Activated T-cell treated with anti-CD3 and anti-CD28 coated beads for 1 hour (primary cell): ENCODE results near the gene TTLL9.
A peak's percentile ranks its signal among the peaks of the same experiment; 100 is the strongest.
"Not testable (repeated sequence)": the region's sequence is repeated elsewhere in the genome, so short reads cannot be mapped to it uniquely, and the experiment has no call there.

Experiments used
- DNase-seq: peaks from one replicate; pipeline ENCODE4 v3.0.0-alpha.2; 2020; ENCODE audit warnings: low read depth

The TTLL9 gene, protein sequence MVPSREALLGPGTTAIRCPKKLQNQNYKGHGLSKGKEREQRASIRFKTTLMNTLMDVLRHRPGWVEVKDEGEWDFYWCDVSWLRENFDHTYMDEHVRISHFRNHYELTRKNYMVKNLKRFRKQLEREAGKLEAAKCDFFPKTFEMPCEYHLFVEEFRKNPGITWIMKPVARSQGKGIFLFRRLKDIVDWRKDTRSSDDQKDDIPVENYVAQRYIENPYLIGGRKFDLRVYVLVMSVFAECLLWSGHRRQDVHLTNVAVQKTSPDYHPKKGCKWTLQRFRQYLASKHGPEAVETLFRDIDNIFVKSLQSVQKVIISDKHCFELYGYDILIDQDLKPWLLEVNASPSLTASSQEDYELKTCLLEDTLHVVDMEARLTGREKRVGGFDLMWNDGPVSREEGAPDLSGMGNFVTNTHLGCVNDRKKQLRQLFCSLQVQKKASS

DNA sequence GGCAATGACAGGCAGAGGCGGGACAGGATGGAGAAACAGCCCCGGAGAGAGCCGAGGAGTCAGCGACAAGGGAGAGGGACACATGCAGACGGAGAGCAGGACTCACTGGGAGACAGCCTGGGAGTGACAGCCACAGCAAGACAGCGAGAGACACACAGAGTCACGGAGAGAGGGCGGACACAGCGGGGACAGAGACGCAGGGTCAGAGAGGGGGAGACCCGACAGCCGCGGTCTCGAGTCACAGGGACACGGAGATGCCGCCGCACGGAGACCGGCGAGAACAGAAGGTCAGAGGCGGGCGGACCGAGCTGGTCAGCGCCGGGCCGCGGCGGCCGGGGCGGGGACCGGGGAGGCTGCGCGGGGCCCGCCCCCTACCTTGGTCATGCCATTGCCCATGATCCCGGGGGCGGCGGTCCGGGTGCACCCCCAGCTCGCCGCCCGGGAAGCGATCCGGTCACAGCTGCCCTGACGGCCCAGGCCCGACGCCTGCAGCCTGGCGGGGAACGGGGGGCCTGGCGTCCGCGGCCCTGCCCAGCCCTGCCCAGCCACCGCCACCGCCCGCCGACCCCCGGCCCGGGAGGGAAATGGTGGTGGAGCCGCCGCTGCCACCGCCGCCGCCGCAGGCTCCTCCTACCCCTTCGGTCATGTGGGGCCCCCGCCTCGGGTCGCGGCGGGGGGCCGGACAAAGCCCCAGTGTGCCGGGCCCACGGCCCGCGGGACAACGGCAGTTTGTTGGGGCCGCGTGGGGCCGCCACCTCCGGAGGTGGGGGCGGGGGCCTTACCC lies at the start of gene TTLL9, which contains the start of gene DUSP15:
Gene TTLL9 (plus strand): TSS at position 693 of the 784 bp plus-strand sequence. CDS start 493 bp downstream, outside the sequence.
Gene DUSP15 (minus strand): TSS at position 586 of the 784 bp plus-strand sequence. CDS start 190 bp downstream, at position 396.
- no peak for DNase-seq

DNA sequence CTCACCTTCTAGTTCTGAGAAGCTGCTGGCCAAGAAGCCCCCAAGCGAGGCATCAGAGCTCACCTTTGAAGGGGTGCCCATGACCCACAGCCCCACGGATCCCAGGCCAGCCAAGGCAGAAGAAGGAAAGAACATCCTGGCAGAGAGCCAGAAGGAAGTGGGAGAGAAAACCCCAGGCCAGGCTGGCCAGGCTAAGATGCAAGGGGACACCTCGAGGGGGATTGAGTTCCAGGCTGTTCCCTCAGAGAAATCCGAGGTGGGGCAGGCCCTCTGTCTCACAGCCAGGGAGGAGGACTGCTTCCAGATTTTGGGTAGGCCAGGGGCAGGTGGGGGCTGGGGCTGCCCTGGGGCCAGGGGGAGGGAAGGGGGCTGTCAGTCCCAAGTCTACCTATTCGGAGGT lies 49.0 kb upstream of the TTLL9 start:
- no peak for DNase-seq

DNA sequence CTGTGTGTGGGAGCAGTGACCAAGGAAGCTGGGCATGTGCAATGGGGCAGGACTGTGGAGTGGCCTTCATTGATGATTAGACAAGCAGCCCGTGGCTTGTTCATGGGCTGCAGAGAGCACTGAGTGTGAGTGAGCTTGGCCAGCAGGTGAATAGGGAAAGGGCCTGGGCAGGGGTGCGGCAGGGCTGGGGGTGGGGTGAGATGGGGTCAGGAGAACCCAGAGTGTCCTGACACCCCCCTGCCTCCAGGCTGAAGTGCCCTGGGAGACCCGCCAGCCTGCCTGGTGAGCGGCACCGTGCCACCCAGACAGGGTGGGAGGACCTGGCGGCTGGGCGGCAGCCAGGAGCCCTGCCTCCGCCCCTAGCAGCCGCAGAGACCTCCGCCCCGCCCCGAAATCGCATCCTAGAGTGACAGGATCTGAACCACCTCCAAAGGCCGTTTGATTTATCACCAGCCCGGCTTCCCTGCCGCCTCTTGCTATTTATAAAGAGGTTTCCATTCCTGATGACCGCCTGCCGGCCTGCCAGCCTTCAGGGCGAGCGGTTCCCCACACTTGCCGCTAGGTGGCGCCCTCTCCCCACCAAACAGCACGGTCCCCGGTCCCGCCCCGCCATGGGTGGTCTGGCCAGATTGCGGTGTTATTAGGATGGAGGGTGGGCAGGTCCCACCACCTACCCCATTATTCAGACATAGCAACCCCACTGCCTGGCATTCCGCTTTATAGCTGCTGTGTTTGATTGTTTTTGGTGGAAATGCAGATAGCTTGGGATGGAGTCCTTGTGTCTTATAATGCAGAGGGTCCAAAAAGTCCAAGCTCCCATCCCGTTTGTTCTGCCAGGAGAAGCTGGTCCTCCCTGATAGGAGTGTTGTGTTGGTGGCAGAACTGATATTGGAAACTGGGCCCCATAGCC lies 47.8 kb upstream of the TTLL9 start:
- DNase-seq, result peak; percentile 84

DNA sequence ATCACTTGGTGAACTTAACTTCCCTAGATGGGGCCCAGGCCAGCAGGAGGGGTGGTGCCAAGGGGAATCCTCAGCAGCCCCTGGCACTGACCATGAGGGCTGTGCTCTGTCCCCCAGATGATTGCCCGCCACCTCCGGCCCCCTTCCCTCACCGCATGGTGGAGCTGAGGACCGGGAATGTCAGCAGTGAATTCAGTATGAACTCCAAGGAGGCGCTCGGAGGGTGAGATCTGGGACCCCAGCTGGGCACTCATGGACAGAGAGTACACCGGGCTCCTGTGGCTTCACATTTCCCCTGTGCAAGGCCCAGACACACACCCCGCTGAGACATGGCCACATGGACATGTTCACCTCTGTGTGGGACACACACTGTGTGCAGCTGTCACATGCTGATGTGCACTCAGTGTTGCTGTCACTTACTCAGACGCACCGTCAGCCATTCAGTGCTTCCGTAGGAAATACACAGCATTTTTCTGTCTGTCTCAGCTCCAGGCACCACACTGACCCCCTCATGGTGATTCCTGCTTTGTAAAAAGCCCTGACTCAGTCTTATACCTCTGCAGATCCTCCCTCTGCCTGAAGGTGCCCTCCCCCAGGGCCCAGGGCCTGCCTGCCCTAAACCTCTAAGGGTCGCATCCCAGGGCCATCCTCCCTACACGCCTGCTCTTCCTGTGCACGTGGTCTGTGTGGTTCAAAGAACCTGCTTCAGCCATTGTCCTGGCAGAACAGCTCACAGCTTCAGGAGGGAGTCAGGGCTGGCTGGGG lies 46.9 kb upstream of the TTLL9 start:
- no peak for DNase-seq

DNA sequence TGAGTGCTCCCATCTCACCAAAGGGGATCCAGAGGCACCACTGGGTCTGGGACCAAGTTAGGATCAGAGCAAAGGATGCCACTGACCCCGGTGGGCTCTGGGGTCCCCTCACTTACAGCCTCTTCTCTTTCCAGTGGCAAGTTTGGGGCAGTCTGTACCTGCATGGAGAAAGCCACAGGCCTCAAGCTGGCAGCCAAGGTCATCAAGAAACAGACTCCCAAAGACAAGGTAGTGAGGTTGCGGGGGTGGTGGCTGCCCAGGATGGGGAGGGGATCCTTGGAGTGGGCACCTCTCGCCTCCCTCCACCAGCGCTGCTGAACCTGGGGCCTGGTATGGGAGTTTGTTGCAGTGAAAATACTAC lies 46.3 kb upstream of the TTLL9 start:
- DNase-seq, result no peak

DNA sequence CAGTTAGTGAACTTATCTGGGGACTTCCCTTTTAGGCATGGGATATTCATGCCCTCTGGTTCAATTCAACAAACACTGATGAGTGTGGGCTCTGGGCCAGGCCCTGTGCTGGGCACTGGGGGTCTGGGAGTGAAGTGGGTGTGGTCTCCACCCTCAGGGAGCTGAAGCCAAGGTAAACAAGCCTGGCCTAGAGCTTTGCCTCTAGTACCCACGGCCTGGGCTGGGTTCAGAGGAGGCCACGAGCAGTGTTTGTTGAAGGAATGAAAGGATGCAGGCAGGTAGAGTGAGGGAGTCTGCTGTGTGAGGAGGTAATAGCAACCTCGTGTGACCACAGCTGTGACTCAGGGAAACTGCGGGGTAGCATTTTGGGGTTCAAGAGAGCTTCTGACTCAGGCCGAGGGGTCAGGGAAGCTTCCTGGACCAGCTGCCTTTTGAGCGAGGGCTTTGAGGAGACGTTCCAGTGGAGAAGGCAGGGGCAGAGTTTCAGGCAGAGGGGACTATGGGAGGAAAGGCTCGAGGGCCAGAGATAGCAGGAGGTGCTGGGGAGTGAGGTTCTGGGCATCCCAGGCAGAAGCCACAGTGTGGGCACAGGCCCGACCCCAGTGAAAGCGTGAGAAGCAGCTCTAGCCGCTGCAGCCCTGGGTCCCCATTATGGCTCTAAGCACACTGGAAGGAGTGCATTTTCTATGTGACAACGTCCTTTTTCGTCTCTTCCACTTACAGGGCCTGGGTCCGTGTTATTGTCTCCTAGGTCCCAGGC lies 45.7 kb upstream of the TTLL9 start:
- no peak for DNase-seq

DNA sequence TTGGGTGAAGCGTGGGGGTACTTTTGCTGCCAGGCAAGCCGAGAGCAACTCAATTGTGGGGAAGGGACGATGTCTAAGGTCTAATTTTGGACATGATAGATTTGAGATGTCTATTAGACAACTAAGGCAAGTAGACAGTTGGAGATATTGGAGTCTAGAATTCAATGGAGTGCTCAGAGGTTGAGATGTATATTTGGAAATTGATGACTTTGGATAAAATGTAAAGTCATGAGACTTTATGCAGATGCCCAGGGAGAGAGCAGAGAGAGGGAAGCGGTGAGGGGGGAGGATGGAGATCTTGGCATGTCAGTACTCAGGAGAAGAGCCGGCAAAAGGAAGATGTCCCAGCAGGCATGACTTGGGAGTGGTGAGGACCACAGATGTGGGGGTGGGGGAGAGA lies 44.4 kb upstream of the TTLL9 start:
- DNase-seq, result no peak

DNA sequence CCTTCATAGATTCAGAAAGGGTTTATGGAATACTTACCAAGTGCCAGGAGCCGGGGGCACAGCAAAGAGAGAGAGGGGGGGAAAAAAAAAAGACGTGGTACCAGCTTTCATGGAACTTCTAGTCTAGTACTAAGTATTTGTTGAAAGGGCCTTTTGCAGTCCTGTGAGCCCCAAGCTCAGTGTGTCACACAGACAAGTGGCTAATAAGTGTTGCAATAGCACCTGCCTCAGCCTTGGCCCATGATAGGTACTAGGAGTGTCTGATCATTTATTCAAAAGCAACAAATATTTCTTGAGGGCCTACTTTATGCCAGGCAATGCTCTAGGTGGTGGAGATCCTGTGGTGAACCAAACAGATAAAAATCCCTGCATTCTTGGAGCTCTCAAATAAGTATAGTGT lies 43.4 kb upstream of the TTLL9 start:
- no peak for DNase-seq

DNA sequence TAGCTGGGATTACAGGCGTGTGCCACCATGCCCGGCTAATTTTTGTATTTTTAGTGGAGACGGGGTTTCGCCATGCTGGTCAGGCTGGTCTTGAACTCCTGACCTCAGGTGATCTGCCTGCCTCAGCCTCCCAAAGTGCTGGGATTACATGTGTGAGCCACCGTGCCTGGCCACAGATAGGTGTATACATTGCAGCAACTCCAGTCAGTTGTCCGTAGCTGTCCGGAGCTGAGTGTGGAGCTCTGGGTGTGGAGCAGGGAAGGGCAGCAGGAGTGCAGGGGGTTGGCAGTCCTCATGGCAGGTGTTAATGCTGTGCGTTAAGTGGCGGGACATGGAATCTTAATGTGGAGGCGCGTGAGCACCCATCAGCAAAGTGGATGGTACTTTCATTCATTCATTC lies 42.4 kb upstream of the TTLL9 start:
- not testable (repeated sequence) for DNase-seq

DNA sequence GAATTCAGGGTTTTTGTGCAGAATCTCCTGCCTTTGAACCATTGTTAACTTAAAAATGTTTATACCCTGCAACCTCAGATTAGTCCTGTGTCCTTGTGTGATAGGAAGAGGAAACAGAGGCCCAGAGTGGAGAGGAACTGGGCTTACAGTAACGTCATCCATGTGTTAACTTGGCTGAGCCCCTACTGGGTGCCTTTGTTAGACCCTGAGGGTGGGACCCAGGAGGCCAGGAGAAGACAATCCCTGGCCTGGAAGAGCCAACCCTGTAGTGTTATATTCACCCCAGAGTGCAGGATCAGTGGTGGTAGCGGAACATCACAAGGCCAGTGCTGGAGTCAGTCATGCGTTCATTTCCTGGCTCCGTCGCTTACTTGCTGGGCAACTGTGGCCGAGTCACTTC lies 40.7 kb upstream of the TTLL9 start:
- no peak for DNase-seq

DNA sequence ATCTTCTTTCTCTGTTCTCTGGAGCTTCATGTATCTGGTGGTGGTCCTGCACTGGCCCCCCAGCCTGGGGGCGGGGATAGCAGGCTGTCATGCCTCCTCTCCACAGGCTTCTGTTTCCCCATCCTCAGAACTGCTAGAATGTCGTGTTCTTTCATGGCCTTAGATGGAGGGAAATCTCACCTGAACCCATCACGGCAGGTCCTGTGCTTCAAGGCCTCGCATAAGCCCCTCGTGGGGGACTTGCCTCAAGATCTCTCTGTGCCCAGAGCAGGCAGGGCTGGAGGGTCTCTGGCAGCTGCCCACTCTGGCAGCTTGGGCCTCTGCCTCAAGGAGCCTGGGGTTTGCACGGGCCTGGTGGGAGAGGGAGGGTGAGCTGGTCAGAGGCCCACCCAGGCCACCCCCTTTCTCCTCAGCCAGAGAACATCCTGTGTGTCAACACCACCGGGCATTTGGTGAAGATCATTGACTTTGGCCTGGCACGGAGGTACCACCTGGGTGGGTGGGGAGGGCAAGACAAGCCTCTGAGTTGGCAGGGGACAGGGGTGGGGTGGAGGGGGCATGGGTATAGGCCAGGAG lies 39.9 kb upstream of the TTLL9 start:
- no peak for DNase-seq

DNA sequence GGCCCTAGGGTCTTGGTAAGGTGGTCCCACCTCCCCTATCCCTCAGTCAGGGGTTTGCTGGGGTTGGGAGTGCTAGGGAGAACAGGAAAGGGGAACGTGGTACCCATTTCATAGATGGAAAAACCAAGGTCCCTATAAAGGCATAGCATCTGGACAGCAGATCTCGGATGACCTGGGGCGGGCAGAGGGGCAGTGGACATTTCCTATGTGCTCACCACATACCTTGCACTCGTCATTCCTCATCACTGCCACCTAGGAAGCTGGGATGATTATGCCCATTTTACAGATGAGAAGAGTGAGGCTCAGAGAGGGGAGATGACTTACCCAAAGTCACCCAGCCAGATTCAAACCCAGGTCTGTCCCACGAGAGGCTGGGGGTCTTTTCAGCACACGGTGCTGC lies 39.2 kb upstream of the TTLL9 start:
- DNase-seq, result no peak

DNA sequence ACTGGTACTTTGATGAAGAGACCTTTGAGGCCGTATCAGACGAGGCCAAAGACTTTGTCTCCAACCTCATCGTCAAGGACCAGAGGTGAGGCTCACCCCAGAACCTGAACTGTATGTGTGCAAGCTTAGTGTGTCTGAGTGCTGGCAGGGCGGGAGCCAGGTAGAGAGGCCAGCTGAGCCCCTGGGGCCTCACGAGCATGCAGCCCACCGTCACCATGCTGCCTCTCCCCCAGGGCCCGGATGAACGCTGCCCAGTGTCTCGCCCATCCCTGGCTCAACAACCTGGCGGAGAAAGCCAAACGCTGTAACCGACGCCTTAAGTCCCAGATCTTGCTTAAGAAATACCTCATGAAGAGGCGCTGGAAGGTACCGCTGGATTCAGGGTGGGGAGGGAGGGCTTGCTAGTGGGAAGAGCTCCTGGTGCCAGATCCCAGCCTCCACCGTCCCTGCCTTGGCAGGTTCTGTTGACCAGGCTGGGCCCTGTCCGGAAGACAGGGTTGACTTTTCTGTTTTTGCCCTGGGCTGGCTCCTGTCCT lies 38.6 kb upstream of the TTLL9 start:
- no peak for DNase-seq

DNA sequence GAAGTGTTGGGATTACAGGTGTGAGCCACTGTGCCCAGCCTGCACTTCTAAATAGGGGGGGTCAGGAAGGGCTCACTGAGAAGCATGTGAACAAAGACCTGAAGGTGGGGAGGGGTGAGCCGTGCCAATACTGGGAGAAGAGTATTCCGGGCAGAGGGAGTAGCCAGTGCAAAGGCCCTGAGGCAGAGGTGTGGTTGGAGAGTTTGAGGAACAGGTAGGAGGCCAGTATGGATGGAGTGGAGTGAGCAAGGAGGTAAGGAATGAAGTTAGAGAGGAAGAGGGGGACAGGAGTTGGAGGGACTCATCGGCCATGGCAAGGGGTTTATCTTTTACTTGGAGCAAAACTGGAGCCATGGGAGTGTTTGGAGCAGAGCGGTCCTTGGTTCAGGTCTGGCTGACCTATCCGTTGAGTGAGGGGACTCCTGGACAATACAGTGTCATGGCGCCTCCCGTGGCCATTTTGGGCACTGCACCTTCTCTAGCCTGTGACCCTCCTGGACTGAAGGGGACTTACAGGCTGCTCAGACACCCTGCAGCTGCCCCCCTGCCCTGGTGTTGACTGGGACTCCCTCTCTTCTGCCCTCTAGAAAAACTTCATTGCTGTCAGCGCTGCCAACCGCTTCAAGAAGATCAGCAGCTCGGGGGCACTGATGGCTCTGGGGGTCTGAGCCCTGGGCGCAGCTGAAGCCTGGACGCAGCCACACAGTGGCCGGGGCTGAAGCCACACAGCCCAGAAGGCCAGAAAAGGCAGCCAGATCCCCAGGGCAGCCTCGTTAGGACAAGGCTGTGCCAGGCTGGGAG lies 37.1 kb upstream of the TTLL9 start:
- peak; percentile 38 for DNase-seq

DNA sequence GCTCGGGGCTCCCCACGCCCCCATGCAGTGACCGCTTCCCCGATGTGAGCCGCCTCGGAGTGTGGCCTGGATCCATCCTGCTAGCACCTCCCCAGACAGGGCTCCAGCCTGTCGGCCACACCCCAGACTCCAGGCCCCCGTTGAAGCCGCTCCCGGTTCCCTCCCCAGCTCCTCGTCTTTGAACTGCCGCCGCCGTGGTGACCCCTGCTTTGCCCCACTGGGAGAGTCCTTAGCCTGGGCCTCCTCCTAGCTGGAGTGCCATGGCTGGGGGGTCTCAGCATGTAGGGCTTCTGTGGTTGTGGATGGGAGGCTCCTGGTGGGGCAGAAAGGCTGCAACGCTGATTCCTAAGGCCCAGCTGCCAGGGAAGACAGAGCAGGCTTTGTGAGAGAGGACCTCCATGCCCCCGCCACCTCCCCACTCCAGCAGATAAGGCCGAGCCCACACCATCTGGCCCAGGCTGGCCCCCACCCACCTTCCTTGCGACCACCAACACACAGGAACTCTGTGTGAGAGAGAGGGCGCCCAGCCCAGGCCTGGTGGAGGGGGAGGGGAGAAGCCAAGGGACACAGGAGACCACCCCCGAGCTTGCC lies 36.4 kb upstream of the TTLL9 start:
- no peak for DNase-seq

DNA sequence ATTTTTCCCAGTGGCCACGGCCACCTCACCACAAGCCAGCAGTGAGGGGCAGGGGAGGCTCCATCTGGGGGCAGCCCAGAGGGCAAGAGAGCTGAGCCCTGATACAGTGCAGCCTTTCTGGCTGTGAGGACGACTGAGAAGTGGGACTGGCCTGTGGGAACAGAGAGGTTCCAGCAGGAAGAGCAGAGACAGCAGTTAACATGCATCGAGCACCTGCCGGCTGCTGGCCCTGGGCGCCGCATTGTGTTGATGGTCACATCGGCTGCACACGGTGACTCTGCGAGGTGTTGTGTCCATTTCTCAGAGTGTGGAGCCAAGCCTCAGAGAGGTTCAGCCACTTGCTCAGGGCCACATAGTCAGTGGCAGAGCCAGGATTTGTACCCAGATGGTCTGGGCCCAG lies 34.9 kb upstream of the TTLL9 start:
- DNase-seq, result no peak

DNA sequence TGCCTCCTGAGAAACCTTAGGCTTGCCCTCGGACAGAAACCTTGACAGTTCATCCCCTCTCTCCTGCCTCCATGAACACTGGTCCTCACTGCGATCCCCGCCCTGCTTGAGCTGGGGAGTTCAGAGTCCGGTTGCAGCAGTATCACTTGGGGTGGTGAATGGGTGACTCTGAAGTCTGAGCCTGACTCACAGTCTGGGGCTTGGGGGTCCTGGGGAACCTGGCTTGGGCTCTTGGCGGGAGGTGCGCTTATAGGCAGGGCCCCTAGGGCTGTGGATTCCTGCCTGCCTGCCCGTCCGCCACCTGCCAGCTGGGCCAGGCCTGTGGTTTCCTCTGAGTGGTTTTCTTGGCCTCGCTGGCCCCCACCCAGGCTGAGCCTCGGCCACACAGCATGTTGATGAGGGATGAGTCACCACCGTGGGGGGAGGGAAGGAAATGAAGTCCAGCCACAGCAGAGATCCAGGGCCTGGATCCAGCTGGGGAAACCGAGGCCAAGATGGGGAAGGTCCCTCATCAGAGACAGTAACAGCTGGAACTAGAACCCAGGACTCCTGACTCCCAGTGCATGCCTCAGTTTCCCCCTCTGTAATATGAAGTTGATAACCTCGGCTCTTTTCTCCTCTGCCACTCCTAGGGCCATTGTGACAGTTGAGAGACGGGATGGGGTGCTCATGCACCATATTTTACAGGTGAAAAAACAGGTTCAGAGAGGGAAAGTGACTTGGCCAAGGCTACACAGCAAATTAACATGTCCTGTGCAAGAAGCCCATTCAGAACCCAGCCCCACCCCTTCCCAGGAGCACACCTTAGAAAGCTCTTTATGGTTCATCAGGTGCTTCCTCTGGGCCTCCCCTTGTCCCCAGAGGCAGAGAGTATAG lies 34.2 kb upstream of the TTLL9 start:
- no peak for DNase-seq
